WTC11 (cell line): ENCODE results near the gene CNPY1. TPM values are rescaled to one million over a fixed set of nuclear protein-coding genes. Genes with fewer than 3 reads are reported as not detected.

ENCODE experiments used
- ATAC-seq: fragments of 200-7000 bp; cut with Tn5 transposase; 2 replicates; pipeline ENCODE4 v1.10.0; 2021; ENCODE audit warnings: mild to moderate bottlenecking, moderate library complexity
- CTCF ChIA-PET: fragments of 300-600 bp; sonication (Branson Sonifier 250); formaldehyde crosslinking; loops from one replicate; lab custom pipeline; 2021; ENCODE audit warnings: antibody characterized with exemption; lab: Charles Lee
- POLR2A ChIA-PET: fragments of 350-600 bp; sonication (Branson Sonifier 250); formaldehyde crosslinking; loops from one replicate; lab custom pipeline; 2021; ENCODE audit warnings: antibody characterized with exemption; lab: Charles Lee
- DNase-seq: peaks from one replicate; pipeline ENCODE4 v3.0.0; 2021; ENCODE audit warnings: low spot score
- H3K27ac Mint-ChIP-seq: 2 replicates; pipeline ENCODE4 v1.8.0; 2021; ENCODE audit warnings: mixed read lengths
- H3K27me3 Mint-ChIP-seq: 2 replicates; pipeline ENCODE4 v1.8.0; 2021; ENCODE audit warnings: low read depth, mild to moderate bottlenecking, moderate library complexity, mixed read lengths
- H3K36me3 Mint-ChIP-seq: 2 replicates; pipeline ENCODE4 v1.8.0; 2021; ENCODE audit warnings: mixed read lengths
- H3K4me1 Mint-ChIP-seq: 2 replicates; pipeline ENCODE4 v1.8.0; 2022; ENCODE audit warnings: mixed read lengths
- H3K4me3 Mint-ChIP-seq: 2 replicates; pipeline ENCODE4 v1.8.0; 2021; ENCODE audit warnings: mild to moderate bottlenecking, moderate library complexity, mixed read lengths
- H3K9me3 Mint-ChIP-seq: 2 replicates; pipeline ENCODE4 v1.8.0; 2021; ENCODE audit warnings: mixed read lengths
- CREB1 ChIP-seq: sonication (generic); formaldehyde crosslinking; IDR thresholded peaks from 2 replicates; pipeline ENCODE4 v1.8.0; 2023; ENCODE audit warnings: mild to moderate bottlenecking, missing genetic modification reagents
- ELF4 ChIP-seq: sonication (generic); formaldehyde crosslinking; IDR thresholded peaks from 2 replicates; pipeline ENCODE4 v1.8.1; 2022; ENCODE audit warnings: low read depth, mild to moderate bottlenecking, moderate library complexity, missing genetic modification reagents
- FOXK1 ChIP-seq: sonication (generic); formaldehyde crosslinking; IDR thresholded peaks from 2 replicates; pipeline ENCODE4 v1.8.0; 2022; ENCODE audit warnings: mild to moderate bottlenecking, moderate library complexity, missing genetic modification reagents
- FOXP1 ChIP-seq: sonication (generic); formaldehyde crosslinking; IDR thresholded peaks from 2 replicates; pipeline ENCODE4 v1.8.0; 2022; ENCODE audit warnings: missing genetic modification reagents, mild to moderate bottlenecking, moderate library complexity, borderline replicate concordance
- OVOL2 ChIP-seq: fragments of 250-450 bp; sonication (Bioruptor Pico); IDR thresholded peaks from 2 replicates; pipeline ENCODE4 v1.9.0; 2021; ENCODE audit warnings: mild to moderate bottlenecking, borderline replicate concordance
- SMAD3 ChIP-seq: sonication (generic); formaldehyde crosslinking; IDR thresholded peaks from 2 replicates; pipeline ENCODE4 v1.8.0; 2022; ENCODE audit warnings: missing genetic modification reagents, mild to moderate bottlenecking, borderline replicate concordance
- TCF7 ChIP-seq: sonication (generic); formaldehyde crosslinking; IDR thresholded peaks from 2 replicates; pipeline ENCODE4 v1.8.0; 2022; ENCODE audit warnings: mild to moderate bottlenecking, low read depth, missing genetic modification reagents, moderate library complexity
- TEAD4 ChIP-seq: sonication (generic); formaldehyde crosslinking; IDR thresholded peaks from 2 replicates; pipeline ENCODE4 v1.8.0; 2022; ENCODE audit warnings: mild to moderate bottlenecking, missing genetic modification reagents
- ZNF121 ChIP-seq: sonication (generic); formaldehyde crosslinking; IDR thresholded peaks from 2 replicates; pipeline ENCODE4 v1.8.0; 2023; ENCODE audit warnings: missing genetic modification reagents
- total RNA-seq: library from RNA; stranded (reverse); gene quantifications from 3 replicates; pipeline ENCODE4 v1.2.3, GENCODE V29; 2021
- TF ChIP-seq, protein P1 (sequence below): sonication (generic); formaldehyde crosslinking; conservative IDR thresholded peaks from 2 replicates; pipeline ENCODE4 v1.8.1; 2022; ENCODE audit warnings: mild to moderate bottlenecking, missing genetic modification reagents
- TF ChIP-seq, protein P2 (sequence below): sonication (generic); formaldehyde crosslinking; IDR thresholded peaks from 2 replicates; pipeline ENCODE4 v1.8.1; 2022; ENCODE audit warnings: low read depth, mild to moderate bottlenecking, moderate library complexity, missing genetic modification reagents, borderline replicate concordance
- TF ChIP-seq, protein P3 (sequence below): fragments of 250-450 bp; sonication (Bioruptor Pico); IDR thresholded peaks from 2 replicates; pipeline ENCODE4 v1.9.0; 2021; ENCODE audit warnings: mild to moderate bottlenecking, borderline replicate concordance
- TF ChIP-seq, protein P4 (sequence below): fragments of 250-450 bp; sonication (Bioruptor Pico); IDR thresholded peaks from 2 replicates; pipeline ENCODE4 v1.9.0; 2021; ENCODE audit warnings: mild to moderate bottlenecking
- TF ChIP-seq, protein P5 (sequence below): sonication (generic); formaldehyde crosslinking; IDR thresholded peaks from 2 replicates; pipeline ENCODE4 v1.8.1; 2022; ENCODE audit warnings: missing genetic modification reagents, borderline replicate concordance

Gene CNPY1
- total RNA-seq, 1 experiment from 2014 or later = 0.09 TPM

DNA sequence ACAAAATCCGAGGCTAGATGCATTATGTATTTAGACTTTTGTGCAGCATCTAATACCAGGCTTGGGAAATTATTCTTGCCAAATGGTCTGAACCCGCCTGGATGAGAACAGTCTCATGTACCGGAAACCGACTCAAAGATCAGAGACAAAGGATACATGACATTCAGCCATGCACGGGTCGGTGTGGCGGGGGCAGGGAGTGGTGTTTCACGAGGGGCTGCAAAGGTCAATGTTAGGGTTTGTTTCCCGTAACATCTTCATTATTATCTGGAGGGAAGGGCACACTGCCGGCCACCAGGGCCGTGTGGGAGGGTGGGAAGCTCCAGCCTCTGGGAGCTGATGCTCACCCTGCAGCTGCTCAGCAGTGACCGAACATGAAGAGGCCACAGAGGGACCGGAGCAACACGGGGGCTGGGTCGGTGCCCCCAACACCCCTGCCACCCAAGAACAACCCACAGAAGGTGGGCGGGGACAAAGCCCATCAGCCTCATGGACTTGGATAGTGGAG, 23.1 kb downstream of the CNPY1 start:
- CTCF ChIA-PET = no interaction called here
- H3K4me1 Mint-ChIP-seq = no peaks in the 10 kb centered on the region
- DNase-seq = no peak
- H3K4me3 Mint-ChIP-seq = no peak overlapping the region
- no peak overlapping the region for H3K27ac Mint-ChIP-seq
- TF ChIP-seq, protein P1, sequence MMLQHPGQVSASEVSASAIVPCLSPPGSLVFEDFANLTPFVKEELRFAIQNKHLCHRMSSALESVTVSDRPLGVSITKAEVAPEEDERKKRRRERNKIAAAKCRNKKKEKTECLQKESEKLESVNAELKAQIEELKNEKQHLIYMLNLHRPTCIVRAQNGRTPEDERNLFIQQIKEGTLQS (CRISPR knock-in tag) = no peak
- no peak for TF ChIP-seq FOXK1 (CRISPR knock-in tag)
- TF ChIP-seq, protein P2, sequence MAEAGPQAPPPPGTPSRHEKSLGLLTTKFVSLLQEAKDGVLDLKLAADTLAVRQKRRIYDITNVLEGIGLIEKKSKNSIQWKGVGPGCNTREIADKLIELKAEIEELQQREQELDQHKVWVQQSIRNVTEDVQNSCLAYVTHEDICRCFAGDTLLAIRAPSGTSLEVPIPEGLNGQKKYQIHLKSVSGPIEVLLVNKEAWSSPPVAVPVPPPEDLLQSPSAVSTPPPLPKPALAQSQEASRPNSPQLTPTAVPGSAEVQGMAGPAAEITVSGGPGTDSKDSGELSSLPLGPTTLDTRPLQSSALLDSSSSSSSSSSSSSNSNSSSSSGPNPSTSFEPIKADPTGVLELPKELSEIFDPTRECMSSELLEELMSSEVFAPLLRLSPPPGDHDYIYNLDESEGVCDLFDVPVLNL = no peak
- TF ChIP-seq, protein P3, sequence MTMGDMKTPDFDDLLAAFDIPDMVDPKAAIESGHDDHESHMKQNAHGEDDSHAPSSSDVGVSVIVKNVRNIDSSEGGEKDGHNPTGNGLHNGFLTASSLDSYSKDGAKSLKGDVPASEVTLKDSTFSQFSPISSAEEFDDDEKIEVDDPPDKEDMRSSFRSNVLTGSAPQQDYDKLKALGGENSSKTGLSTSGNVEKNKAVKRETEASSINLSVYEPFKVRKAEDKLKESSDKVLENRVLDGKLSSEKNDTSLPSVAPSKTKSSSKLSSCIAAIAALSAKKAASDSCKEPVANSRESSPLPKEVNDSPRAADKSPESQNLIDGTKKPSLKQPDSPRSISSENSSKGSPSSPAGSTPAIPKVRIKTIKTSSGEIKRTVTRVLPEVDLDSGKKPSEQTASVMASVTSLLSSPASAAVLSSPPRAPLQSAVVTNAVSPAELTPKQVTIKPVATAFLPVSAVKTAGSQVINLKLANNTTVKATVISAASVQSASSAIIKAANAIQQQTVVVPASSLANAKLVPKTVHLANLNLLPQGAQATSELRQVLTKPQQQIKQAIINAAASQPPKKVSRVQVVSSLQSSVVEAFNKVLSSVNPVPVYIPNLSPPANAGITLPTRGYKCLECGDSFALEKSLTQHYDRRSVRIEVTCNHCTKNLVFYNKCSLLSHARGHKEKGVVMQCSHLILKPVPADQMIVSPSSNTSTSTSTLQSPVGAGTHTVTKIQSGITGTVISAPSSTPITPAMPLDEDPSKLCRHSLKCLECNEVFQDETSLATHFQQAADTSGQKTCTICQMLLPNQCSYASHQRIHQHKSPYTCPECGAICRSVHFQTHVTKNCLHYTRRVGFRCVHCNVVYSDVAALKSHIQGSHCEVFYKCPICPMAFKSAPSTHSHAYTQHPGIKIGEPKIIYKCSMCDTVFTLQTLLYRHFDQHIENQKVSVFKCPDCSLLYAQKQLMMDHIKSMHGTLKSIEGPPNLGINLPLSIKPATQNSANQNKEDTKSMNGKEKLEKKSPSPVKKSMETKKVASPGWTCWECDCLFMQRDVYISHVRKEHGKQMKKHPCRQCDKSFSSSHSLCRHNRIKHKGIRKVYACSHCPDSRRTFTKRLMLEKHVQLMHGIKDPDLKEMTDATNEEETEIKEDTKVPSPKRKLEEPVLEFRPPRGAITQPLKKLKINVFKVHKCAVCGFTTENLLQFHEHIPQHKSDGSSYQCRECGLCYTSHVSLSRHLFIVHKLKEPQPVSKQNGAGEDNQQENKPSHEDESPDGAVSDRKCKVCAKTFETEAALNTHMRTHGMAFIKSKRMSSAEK (CRISPR knock-in tag) = no peak
- TF ChIP-seq, all 79 proteins: peak for 0
- peaks cover 16% of the 10 kb centered on the region for H3K9me3 Mint-ChIP-seq
- peaks cover 75% of the 10 kb centered on the region for H3K27me3 Mint-ChIP-seq
- no peak for ATAC-seq
- POLR2A ChIA-PET = no interaction called here
- peaks cover 3% of the 10 kb centered on the region; the same call in 1 of the 2 replicates for H3K36me3 Mint-ChIP-seq

DNA sequence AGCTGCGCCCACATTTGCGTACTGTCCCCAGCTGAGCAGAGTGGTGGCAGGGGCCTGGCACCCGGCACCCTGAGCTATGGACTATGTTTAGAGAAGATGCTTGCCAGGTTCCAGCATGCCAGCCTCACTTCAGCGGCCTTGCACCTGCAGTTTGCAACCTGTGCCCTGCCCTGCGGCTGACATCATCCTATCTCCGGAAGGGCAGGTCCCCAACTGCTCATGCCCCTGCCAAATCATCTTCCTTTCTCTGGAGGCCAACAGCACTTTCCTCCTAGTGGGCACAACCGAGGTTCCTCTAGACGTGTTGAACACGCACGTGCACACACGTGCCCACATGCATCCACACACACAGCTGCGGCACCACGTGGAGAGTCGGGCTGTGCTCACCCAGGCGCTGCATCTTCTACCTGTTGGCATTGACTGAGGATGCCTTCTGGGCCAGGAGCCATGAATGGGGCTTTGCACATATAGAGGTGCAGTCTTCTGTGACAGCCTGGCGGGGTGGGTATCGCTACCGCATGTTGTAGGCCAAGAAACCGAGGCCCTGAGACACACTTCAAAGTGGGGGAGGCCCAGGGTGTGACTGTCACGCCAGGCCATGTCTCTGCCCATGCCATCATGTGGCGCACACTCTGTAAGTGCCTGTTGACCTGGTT, 24.5 kb downstream of the CNPY1 start:
- DNase-seq (no peak), ATAC-seq (no peak)
- TF ChIP-seq TCF7 (CRISPR knock-in tag) = no peak
- TF ChIP-seq FOXP1 (CRISPR knock-in tag) = no peak
- TF ChIP-seq TEAD4 = no peak
- TF ChIP-seq, protein P4, sequence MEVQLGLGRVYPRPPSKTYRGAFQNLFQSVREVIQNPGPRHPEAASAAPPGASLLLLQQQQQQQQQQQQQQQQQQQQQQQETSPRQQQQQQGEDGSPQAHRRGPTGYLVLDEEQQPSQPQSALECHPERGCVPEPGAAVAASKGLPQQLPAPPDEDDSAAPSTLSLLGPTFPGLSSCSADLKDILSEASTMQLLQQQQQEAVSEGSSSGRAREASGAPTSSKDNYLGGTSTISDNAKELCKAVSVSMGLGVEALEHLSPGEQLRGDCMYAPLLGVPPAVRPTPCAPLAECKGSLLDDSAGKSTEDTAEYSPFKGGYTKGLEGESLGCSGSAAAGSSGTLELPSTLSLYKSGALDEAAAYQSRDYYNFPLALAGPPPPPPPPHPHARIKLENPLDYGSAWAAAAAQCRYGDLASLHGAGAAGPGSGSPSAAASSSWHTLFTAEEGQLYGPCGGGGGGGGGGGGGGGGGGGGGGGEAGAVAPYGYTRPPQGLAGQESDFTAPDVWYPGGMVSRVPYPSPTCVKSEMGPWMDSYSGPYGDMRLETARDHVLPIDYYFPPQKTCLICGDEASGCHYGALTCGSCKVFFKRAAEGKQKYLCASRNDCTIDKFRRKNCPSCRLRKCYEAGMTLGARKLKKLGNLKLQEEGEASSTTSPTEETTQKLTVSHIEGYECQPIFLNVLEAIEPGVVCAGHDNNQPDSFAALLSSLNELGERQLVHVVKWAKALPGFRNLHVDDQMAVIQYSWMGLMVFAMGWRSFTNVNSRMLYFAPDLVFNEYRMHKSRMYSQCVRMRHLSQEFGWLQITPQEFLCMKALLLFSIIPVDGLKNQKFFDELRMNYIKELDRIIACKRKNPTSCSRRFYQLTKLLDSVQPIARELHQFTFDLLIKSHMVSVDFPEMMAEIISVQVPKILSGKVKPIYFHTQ = no peak
- no peak for TF ChIP-seq SMAD3 (CRISPR knock-in tag)
- no peak for TF ChIP-seq ZNF121 (CRISPR knock-in tag)
- Mint-ChIP-seq H3K36me3 (peaks cover 3% of the 10 kb centered on the region; the same call in 1 of the 2 replicates), H3K4me3 (no peak overlapping the region), H3K4me1 (no peaks in the 10 kb centered on the region), H3K27ac (no peak overlapping the region), H3K9me3 (peaks cover 16% of the 10 kb centered on the region), H3K27me3 (peaks cover 80% of the 10 kb centered on the region)
- POLR2A ChIA-PET = no interaction called here
- CTCF ChIA-PET = no interaction called here

DNA sequence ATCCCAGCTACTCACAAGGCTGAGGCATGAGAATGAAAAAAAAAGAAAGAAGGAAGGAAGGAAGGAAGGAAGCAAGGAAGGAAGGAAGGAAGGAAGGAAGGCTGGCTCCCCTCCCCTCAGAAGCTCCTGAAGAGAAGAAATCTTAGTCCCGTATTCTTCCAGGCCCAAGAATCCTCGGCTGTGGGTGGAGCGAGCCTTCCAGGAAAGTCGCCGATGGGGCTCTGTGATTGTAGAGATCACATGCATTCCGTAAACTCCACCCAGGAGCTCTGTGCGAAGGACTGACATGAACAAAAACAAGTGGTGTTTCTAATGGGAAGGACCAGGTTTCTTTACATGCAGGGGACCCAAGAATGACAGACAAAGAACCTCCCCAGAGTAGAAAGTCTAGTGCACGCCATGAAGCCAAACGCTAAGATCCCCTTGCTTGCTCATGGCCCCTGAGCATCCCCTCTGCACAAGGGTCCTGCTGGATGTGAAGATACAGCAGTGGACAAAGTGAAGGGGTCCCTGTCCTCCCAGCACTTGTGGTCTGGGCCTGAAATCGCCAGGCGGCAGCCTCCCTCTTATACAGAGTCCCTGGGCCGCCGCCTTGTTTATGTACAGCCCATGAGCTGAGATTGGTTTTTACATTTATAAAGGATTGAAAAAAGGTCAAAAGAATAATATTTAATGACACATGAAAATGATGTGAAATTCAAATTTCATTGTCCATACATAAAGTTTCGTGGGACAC, 25.2 kb downstream of the CNPY1 start:
- H3K4me1 Mint-ChIP-seq = no peaks in the 10 kb centered on the region
- H3K27ac Mint-ChIP-seq = no peak overlapping the region
- ATAC-seq (no peak), DNase-seq (no peak)
- ChIA-PET CTCF (interaction anchor here (0.8 to 1.0 kb wide), 2 partner anchors 12 to 78 kb away, joined by 4 read pairs; no protein-coding TSS in a partner anchor), POLR2A (no interaction called here)
- peaks cover 3% of the 10 kb centered on the region; the same call in 1 of the 2 replicates for H3K36me3 Mint-ChIP-seq
- peaks cover 81% of the 10 kb centered on the region for H3K27me3 Mint-ChIP-seq
- no peak overlapping the region for H3K4me3 Mint-ChIP-seq
- H3K9me3 Mint-ChIP-seq = peaks cover 16% of the 10 kb centered on the region
- TF ChIP-seq ELF4 (CRISPR knock-in tag) (no peak), OVOL2 (no peak), CREB1 (CRISPR knock-in tag) (no peak)
- TF ChIP-seq, protein P5, sequence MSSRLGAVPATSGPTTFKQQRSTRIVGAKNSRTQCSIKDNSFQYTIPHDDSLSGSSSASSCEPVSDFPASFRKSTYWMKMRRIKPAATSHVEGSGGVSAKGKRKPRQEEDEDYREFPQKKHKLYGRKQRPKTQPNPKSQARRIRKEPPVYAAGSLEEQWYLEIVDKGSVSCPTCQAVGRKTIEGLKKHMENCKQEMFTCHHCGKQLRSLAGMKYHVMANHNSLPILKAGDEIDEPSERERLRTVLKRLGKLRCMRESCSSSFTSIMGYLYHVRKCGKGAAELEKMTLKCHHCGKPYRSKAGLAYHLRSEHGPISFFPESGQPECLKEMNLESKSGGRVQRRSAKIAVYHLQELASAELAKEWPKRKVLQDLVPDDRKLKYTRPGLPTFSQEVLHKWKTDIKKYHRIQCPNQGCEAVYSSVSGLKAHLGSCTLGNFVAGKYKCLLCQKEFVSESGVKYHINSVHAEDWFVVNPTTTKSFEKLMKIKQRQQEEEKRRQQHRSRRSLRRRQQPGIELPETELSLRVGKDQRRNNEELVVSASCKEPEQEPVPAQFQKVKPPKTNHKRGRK (CRISPR knock-in tag) = no peak
- TF ChIP-seq, protein P3 (CRISPR knock-in tag) = no peak
